ENCODE measurements around the gene ASPG.

The ASPG gene

DNA sequence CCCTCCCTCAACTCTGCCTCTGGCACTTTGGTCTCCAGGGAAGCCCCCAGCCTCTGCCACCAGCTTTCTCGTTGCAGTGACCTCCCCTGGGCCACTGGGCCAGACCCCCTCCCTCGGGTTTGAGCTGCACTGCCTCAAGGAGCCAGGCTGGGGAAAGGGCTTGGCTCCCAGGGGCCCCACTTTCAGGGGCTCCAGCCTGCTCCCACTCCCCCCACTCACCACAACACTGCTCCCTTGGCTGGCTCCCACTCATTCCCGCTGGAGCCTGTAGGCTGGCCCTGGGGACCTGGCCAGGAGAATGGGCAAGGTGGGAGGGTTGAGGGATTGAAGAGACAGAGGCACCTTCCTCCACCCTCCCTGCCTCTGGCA lies 33.6 kb downstream of the ASPG start:
- DNase-seq = no peak

DNA sequence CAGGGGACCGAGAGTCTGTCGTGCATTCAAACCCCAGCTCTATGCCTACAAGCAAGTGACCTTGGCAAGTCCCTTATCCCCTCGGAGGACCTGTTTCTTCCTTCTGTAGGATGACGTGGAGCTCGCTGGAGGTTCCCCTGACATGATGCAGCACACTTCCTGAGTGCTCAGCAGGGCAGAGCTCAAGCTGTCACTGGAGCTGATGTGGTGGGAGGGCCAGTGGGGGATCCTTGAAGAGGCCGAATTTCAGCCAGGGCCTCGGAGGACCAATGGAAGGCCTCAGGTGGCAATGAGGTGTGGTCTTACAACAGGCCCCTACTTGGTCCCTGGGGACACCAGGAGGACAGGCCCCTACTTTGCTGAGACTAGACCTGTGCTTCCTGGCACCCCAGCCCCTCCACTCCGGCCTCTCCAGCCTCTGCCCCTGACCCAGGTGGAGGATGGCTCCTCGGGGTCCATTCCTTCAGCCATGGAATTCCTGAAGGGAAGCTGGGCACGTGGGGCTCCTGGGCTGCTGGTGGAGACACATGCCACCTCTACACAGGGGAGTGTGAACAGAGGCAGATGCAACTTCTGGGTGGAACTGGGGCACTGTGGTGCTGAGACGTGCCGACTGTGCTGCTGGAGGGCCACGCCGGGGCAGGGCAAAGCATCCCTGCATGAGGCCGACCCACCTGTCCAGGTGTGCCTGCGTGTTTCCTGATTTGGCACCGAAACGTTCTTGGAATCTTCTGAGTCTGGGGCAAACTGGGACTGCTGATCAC lies 34.2 kb downstream of the ASPG start:
- DNase-seq = no peak

DNA sequence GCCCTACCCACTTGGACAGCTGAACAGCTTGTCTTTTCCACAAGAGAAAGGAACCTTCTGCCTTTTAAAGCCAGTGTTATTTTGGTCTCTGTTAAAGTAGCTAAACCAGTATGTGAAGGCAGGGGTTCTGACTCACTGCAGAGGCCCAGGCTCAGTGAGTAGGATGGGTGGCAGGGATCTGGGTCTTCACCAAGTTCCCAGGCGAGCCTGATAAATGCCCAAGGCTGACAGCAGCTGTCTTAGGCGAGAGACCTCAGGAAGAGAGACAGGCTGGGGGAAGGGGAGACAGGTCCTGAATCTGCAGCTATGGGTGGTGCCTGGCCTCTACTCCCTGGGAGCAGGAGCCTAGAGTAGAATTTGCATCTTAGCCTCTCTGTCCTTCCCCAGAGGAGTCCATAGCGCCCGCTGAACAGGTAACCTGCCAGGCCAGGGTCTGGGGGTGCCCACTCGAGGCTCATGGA lies 34.8 kb downstream of the ASPG start:
- no peak for DNase-seq

DNA sequence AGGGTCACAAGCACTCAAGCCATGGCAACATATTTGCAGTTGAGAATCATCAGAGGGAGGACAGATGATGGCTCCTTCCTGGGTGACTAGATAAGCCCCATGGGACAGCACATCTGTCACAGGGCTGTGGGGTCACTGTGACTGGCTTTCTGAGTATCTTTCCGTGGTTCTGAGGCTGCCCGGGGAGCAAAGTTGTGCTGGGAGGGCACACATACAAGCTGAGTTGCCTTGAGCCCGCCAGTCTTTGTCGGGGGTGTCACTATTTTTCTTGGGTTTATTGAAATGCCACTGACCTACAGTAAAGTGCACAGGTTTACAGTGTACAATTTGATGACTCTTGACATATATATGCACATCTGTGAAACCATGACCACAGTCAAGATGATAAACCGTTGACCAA lies 35.6 kb downstream of the ASPG start:
- no peak for DNase-seq

DNA sequence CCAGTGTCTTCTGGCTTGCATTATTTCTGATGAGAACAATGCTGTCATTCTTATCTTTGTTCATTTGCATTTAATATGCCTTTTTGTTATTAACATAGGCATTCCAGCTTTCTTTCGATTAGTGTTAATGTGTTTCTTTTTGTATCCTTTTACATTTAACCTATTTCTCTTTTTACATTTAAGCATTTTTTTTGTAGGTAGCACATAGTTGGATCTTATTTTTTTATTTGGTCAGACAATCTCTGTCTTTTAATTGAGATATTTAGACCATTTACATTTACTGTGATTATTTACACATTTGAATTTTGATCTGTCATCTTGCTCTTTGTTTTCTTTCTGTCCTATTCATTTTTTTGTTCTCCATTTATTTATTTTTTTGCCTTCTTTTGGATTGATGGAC lies 38.4 kb downstream of the ASPG start:
- DNase-seq = no peak

DNA sequence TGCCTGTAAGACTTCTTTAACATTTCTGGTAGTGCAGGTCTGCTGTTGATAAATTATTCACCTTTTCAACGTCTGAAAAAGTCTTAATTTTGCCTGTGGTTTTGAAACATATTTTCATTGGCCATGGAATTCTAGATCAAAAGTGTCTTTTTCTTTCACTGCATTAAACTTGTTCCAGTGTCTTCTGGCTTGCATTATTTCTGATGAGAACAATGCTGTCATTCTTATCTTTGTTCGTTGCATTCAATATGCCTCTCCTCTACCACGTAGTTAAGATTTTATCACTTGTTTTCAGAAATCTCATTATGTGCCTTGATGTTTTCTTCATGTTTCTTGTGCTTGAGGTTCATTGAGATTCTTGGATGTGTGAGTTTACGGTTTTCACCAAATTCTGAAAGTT lies 39.5 kb downstream of the ASPG start:
- no peak for DNase-seq

DNA sequence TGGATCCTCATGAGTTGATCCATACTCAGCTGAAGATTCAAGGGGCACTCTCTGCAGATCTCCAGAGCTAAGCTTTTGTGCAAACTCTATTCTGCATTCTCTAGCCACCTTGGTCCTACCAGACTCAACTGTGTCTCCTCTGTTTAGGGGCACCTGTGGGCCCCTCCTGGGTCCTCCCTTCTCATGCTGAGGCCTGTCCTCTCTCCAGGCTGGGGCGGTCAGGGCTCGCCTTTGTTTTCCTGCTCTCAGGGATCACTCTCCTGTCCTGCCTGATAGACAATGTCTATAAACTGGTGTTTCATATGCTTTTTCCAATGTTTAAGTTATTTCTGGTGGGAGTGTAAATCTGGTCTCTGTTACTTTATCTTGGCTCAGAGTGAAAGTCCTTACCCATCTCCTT lies 41.3 kb downstream of the ASPG start:
- no peak for DNase-seq

DNA sequence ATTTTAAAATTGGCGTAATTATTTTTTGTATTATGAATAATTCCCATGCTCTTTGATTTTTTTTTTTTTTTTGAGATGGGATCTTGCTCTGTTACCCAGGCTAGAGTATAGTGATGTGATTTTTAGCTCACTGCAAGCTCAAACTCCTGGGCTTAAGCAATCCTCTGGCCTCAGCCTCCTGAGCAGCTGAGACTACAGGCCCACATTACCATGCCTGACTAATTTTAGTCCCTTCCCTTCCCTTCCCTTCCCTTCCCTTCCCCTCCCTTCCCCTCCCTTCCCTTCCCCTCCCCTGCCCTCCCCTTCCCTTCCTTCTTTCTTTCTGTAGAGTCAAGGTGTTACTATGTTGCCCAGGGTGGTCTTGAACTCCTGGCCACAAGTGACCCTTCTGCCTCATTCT lies 43.5 kb downstream of the ASPG start:
- no peak for DNase-seq

DNA sequence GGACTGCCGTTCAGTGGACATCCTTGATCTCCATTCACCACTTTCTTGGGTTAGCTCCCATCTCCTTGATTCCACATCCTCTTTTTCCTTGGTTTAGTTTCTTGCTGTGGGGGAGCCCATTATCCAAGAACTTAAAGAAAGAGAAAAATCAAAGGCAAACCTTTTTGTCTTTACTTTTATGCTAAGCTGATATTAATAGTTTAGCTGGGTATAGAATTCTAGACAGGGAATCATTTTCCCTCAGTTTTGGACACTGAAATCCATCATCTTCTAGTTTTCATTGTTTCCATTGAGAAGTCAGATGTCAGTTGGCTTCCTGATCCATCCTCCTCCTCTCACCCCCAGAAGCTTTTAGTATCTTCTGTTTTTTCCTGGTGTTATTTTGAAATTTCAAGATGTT lies 44.1 kb downstream of the ASPG start:
- DNase-seq = no peak

DNA sequence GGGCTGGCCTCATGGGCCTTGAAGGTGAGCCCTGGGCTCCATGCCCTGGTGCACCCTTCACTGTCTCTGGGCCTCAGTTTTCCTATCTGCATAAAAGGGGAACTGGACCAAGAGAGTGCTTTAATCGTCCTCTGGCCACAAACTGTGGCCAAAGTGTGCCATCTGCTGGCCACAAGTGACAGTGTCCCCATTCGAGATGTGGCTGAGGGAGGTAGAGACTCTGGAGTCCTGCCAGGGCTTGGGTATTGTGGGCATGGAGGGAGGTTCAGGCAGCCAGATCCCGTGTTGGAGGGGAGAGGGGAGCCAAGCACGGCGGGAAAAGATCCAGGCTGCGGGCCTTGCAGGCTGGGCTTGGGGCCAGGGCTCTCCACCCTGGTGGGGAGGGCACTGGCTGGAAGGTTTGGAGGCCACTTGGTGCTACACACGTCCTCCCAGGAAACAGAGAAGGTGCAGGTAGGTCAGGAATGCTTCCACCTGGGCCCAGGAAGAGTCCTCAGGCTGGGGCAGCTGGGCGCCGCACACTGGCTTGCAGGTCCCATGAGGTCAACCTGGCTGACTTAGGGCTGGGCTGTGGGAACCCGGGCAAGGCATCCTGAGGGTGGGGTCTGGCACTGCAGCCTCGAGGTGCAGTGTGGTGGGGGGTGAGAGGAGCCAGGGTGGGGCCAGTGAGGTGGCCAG lies 45.6 kb downstream of the ASPG start:
- DNase-seq = no peak

DNA sequence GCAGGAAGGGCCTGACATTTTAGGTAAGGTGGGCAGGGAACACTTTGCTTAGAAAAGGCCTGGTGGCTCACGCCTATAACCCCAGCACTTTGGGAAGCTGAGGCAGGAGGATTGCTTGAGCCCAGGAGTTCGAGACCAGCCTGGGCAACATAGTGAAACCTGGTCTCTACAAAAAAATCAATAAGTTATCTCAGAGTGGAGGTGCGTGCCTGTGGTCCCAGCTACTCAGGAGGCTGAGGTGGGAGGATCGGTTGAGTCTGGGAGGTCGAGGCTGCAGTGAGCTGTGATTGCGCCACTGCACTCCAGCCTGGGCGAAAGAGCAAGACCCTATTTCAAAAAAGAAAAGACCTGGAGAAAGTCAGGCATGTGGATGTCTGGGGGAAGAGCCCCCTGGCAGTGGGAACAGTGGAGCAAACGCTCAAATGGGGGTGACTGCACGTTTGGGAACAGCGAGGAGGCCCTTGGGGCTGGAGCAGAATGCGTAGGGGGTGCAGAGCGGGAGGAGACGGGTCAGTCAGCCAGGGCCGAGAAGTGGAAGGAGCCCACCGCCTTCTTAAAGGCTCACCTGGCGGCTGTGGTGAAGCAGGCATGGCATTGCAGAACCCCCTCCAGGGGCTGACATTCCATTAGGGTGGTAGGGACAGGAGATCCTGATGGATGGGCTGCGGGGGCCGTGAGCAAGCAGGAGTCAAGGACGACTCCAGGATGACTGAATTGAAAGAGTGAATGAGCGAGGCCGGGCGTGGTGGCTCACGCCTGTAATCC lies 46.6 kb downstream of the ASPG start:
- DNase-seq = no peak

DNA sequence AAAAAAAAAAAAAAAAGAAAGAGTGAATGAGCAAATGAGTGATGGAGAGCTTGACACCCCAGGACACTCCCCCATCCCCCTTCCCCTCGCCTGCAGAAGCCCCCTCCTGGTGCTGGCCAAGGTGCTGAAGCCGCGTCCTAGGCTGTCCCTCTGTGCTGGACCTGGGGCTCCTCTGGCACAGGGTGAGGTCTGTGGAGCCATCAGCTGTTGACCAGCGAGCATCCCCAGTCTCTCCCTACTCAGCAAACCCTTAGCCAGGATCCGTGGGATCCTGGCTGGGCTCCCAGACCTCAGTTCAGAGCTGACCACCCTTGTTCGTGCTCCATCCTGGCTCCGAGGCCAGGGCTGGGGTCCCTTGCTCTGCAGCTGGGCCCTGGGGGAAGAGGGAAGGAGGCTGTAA lies 47.5 kb downstream of the ASPG start:
- DNase-seq = no peak

DNA sequence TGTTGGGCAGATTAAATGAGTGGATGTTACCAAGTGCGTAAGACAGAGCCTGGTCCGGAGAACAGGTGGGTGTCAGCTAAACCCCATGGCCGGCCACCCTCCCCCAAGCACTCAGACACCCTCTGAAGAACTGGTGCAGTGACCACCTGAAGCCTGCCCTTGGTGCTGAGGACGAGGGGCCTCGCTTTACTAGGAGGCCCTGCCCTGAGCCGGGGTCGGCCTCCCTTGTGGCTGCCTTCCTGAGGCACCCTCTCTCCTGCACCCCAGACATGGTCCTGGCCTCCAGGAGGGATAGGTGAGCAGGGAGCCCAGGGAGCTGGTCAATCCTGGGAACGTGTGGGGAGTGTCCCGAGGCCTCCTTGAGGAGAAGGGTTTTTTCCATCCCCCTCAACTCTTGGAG lies 48.0 kb downstream of the ASPG start:
- DNase-seq = no peak

DNA sequence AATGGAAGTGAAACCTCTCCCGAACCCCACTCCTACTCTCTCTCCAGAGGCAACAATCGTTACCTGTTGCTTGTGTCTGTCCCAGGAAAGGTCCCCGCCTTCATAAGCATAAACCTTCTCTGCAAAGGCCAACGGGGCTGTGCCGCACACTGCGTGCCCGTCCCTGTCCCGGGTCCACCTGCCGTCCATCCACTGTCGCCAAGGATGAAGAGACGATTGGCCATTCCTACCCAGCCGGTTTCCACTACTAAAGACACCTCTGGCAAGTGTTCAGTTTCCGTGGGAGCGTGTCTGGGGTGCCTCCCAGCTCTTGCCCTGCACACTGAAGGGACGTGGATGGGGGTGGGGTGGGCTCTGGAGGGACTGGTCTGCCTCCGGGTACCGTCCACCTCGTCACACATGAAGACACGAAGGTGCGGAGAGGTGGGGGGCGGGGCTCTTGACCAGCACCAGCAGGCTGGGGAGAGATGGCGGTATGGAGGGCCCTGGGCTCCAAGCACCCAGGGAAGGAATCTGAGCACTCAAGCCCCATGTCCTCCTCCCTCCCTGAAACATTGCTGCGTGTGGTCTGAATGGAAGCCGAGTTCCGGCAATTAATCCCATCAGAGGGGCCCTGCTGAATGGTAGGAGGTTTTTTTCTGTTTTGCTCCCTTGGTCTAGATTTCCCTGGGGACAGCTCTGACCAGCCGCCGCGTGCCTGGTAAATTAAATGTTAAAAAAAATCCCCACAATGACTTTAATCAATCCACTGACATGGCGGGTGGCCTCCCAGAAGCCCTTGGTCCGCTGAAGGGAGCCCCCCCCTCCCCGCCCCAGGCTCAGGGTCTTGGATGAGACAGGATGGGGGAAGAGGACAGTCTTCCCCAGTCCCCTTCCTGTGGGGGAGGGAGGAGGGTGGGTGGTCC lies 48.8 kb downstream of the ASPG start:
- no peak for DNase-seq

DNA sequence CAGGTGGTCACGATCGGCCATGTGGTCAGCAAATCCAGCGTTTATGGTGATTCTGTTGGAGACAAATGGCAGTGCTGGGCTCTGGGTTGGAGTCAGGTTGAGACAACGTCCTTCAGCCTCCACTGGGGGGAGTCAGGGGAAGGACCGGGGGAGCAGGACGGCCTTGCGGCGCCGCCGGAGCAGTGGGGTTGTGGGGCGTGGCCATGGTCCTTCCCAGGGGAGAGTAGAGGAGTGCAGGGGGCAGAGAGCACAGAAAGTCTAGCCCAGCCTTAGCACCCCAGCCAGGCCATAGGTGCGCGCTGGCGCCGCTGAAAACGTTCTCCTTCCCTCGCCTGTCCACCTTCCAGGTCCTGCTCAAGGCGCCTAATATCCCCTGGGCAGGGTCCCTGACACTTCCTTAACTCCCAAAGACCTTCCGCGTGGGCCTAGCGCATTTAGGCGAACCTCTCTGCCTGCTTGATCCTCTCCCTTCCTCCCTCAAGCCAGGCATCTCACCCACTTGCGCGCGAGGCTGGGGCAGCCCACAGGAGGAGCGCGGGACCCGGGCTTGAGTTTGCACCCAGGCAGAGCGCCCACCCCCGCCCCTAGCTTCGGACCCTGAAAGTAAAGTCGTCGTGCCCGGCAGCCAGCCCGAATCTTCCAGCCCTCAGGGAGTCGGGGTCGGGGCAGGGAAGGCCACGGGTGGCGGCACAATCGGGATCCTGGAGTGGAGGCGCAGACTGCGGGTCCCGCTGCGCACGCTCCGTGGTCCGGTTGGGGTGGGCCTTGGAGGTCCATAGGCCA lies 49.8 kb downstream of the ASPG start:
- DNase-seq = no peak

DNA sequence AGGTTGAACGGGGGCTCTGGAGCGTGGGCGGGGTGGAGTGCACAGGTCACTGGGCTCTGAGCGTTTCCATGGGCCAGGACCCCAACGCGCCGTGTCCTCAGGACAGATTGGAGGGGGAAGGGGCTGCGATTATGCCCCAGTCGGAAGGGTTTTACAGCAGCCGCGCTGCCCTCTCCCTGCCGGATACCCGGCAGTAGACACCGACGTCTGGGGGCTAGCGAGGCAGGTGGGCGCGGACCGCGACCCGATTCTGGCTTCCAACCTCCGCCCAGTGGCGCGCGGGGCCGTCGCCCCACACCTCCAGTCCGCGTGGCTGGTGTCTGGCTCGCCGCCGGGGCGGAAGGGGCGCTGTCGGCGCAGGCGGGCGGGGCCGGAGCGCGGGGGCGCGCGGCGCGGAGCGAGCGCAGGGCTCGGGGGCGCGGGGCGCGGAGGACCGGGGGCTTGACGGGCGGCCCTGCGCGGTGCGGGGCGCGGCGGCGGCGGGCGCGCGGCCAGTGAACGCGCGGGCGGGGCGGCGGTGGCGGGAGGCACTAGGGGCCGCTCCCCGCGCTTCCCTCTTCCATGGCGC lies 50.5 kb downstream of the ASPG start:
- DNase-seq = no peak

DNA sequence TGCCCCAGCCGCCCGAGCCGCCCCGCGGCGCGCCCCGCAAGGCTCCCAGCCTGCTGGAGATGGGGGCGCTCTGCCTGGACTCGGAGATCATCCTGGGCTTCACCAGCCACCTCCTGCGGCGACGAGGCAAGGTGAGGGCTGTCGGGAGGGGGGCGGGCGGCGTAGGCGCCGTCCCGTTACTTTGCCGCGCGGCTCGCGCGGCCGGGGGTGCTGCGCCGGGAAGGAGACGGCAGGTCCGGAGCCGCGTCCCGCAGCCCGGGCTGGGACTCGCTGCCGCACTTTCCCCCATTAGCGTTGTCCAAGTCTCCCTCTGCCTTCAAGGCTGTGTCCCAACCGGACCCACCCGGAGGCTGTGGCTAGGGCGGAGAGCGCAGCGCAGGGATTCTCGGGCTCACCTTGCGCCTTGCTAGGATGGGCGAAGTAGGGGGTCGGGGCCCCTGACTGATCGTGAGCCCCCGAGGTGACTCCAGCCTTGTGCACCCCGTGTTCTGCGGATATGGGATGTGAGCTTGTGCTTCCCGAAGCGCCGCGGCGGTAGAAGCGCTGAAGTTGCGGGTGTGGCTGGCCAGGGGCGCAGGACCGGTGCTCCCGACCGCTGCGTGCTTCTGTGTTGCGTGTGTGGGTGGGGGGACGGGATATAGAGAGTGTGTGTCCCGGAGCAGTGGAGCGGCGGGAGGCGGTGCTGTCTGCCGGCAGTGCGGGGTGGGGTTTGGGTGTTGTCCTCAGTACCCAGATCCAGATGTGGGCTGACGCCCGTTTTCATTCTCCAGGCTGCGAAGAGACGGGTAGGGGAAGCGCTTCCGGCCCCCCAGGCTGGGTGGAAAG lies 51.2 kb downstream of the ASPG start:
- DNase-seq = no peak

DNA sequence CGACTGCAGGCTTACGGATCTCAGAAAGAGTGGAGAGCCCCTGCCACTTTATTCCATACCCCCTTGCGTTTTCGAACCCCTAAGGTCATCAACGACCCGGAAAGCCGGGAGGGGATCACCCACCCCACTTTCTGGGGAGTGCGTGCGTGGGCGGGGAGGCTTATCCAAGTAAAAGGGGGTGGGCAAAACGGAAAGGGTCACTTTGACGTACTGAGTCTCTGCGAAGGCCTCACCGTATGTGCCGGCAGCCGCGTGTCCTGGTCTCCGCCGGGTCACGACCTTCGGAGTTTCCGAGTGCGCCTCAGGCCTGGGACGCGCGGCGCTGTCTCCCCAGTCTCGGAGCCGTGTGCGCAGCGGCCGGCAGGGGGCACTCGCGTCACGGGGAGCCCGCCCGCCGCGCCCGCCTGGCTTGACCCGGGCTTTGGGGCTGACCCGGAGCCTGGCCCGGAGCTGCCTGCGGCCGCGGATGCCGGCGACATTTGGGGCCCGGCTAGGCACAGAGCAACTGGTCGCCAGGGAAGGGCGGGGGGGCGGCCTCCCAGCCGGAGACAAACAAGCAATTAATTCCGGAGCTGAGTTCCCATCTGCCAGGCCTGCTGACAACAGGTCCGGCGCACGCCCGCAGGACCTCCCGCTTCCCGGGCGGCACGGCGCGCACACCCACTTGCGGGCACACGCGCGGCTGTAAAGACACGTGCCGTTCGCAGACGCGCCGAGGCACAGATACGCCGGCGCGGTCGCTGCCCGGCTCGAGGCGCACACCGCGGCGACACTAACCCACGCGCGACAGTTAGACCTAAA lies 52.0 kb downstream of the ASPG start:
- no peak for DNase-seq

DNA sequence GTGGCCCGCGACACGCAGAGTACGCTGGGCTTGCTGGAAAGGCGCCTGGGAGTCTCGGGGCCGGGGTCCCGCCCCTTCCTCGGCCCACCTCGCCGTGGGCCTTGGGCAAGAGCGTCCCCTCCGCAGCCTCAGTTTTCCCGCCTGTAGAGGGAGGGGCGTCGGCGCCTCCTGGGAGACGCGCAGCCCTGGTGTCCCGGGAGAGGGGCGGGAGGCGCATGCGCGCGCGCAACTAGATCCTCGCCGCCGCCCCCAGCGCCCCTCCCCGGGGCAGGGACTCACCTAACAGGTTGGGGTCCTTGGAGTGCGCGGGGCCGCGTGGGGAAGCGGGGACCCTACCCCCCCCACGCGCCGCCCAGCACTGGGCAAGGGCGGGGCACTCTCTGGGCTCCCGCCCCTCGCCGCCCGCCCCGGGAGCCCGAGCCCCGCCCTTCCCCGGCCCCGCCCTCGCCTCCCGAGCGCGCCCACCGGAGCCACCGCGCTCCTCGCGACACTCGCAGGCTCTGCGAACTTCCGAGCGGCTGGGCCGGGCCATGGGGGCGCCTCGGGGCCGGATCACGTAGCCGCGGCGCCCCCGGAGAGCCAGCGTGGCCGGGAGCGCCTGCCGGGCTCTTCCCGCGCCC lies 52.7 kb downstream of the ASPG start, which contains the start of gene KIF26A:
Gene KIF26A, plus strand, starts transcription at position 490 of the 620 bp plus-strand sequence. CDS start 136 bp downstream, outside the sequence.
- DNase-seq = no peak
